ENCODE data around the gene SETD4. TPM values are rescaled to one million over a fixed set of nuclear protein-coding genes. Genes with fewer than 3 reads are reported as not detected.

The SETD4 gene
- total RNA-seq, 1 donor from 2014 or later = 16.8 TPM

DNA sequence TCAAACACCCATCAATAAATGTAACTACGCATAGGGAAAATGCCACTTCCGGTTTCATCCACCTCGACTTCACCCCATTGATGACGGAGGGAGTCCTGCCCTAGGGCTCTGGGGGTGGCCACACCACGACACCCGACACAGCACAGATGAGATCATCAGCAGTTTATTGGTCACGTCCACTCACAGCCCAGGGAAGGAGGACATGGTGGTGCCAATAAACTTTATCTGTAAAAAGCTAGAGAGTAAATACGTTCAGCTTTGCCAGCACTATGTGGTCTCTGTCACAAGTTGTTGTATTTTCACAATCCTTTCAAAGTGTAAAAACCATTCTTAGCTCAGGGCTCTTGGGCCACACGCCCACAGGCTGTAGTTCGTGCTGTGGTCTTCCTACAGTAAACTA lies 16.3 kb downstream of the SETD4 start:
- DNase-seq = no peak

DNA sequence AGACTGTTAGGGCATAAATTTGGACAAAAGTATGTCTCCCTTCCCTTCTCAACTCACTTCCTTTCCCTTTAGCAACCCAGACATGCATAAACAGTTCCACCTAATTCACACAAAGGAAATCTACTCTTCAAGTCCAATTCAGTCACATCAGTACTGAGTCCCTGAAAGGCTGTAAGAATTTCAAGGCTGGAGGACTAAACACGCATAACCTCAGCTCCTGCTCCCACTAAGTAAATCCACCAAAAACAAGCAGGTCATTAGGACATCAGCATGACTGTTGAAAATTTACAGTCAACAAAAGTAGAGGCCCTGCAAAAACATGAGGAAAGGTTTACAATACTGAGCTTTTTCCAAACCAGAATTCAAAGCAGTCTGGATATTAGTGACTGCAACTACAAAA lies 18.4 kb downstream of the SETD4 start:
- no peak for DNase-seq

DNA sequence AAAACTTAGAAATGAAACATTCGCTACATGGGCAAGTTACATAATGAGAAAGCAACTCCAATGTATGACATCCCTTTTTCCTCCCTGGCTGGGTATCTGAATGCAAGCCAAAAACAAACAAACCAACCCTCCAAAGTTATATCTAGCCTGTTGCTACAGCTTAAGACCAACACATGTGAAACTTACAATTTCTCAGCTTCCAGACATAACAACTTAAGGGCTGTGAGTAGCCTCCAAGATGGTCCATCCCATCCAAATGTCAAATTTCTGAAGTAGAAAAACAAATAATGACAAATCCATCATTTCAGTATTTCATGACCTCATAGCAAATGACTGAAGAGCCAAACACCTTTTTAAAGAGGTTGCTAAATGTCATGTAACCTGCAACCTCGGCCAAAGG lies 19.9 kb downstream of the SETD4 start:
- DNase-seq = no peak

DNA sequence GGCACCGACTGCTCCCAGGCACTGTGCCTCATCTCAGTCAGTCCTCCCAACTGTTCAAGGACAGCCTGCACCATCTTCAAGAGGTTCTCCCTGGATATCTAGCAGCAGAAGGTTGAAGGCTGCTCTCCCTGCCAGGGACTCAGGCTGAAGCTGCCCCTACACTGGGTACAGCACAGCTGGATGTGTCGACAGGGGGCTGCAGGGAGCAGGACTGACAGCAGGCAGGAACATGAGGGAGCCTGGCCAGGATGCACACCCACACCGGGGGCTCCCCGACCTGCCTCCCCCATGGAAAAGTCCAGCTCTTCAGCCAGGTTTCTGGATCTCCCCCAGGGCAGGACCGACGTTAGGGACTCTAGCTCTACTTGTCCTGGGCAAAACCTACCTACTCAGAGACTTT lies 20.5 kb downstream of the SETD4 start:
- DNase-seq = no peak

DNA sequence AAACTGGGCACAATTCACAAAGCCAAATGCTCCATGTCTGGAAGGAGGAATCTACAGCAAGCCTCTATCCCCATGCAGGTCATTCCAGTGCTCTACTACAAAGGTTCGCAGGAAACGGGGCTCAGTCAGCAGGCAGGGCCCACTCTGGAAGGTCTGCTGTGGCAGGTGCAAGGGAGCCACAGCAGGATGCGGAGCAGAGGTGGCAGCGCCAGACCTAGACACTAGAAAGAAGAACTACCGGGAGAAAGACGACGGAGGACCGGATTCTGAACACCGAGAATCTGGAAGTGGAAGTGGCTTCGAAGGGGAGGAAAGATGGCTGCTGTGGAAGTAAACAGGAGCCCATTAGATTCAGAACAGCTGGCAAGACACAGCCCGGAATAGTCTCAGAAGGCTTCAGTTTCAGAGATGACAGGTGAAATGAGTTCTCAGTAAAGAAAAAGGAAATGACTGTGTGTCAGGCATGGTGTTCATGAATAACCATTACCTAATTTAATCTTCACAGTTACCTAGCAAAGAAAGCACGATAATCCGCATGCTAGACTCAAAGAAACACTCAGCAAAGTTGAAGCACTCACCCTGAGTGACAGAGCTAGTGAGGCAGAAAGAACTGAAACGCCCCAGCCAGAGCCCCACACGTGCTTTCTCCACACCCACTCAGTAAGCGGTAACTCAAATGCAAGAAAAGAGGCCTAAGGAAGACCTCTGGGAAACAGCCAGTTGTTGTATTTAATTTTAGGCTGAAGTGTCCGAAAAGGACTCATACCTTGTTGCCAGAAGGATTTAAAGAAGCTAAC lies 21.4 kb downstream of the SETD4 start:
- no peak for DNase-seq

DNA sequence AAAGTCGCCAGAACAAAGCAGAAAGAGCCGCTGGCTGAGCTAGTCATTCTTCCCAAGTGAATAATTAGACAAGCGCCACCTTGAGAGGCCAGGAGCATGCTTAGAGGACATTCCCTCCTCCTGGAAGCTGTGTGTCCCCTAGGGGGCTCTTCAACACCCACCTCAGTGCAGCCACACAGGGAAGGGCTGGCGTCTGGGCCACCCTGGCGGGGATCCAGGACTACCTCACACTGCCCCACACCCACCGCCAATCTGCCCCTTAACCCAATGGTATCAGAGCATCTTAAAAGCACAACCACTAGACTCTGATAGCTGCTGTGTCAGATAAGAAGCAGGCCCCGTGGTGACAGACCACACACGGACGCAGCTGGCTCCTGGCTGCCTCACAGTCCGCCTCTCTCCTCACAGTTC lies 24.9 kb downstream of the SETD4 start:
- DNase-seq = no peak

DNA sequence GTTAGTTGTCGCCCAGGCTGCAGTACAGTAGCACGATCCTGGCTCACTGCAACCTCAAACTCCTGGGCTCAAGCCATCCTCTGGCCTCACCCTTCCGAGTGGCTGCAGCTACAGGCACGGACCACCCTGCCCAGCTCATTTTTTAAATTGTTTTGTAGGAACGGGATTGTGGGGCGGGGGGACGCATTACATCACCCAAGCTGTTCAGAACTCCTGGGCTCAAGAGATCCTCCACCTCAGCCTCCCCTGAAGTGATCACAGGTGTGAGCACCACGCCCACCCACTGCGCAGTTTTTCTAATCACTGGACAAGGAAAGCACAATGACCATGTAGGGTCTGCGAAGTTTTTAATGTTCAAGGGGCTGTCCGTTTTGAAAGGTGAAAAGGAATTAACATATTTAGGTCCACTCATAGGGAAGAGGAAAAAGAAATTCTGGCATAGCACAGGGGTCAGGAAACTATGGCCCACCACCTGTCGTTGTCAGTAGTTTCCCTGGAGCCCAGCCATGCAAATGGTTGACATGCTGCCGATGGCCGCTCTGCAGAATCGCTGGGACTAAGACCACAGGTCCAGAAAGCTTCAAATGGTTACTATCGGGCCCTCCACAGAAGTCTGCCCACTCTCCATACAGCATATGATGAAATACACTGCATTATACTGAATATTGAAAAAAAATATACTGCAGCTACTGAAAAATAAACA lies 26.0 kb downstream of the SETD4 start:
- DNase-seq = no peak

DNA sequence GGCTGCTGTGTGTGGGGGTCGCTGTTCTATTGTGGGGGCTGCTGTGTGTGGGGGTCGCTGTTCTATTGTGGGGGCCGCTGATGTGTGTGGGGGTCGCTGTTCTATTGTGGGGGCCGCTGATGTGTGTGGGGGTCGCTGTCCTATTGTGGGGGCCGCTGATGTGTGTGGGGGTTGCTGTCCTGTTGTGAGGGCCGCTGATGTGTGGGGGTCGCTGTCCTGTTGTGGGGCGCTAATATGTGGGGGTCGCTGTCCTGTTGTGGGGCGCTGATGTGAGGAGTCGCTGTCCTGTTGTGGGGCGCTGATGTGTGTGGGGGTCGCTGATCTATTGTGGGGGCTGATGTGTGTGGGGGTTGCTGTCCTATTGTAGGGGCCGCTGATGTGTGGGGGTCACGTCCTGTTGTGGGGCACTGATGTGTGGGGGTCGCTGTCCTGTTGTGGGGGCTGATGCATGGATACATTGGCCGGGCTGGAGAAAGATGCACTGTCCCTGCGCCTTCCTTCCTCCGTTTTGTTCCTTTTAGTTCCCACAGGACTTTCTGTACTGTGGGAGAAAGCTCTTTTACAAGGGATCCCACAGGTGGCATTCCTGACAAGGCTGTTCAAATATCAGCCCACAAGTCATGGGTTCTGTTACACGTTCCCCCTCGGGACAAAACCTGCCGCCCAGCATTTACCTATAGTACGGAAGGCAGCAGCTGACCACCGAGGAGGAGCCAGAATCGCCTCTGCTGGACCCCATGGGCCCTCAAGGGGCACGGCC lies 27.5 kb downstream of the SETD4 start:
- no peak for DNase-seq

DNA sequence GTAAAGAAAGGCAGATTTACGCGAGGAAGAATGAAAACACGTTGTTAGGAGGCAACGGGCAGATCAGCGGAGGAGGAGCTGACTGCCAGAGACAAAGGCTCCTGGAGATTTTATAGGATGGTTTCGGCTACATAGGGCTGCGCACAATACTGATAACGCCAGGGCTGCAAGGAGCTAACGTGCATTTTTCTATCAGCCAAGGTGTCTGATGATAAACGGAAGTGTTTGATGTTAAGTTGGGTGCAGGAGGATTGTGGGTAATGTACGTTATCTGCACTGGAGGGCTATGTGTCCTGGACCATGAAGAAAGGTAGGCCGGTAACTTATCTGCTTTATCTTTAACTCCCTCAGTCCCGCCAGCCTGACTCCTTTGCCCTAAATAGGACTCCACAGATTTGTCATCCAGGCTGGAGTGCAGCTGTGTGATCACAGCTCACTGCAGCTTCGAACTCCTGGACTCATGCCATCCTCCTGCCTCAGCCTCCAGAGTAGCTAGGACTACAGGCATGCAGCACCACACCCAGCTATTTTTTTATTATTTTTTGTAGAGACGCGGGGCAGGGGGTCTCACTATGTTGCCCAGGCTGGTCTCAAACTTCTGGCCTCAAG lies 29.6 kb downstream of the SETD4 start:
- DNase-seq = no peak

DNA sequence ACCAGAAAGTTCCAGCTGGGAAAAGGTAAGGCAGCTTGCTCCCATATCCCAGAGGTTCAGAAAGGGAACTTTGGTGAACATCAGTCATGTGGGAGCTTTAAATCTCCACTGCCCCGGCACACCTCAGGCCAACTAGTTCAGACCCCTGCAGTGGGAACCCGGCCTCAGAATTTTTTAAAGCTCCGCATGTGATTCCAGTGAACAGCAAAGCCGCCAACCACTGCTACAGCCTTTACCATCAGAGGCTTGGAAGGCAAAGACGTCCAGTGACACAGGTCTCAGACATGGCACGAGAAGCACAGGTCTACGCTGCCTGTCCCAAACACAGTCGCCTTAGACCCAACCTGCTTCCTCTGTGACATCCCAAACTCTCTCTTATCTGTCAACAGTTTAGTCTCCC lies 31.0 kb downstream of the SETD4 start:
- DNase-seq = no peak

DNA sequence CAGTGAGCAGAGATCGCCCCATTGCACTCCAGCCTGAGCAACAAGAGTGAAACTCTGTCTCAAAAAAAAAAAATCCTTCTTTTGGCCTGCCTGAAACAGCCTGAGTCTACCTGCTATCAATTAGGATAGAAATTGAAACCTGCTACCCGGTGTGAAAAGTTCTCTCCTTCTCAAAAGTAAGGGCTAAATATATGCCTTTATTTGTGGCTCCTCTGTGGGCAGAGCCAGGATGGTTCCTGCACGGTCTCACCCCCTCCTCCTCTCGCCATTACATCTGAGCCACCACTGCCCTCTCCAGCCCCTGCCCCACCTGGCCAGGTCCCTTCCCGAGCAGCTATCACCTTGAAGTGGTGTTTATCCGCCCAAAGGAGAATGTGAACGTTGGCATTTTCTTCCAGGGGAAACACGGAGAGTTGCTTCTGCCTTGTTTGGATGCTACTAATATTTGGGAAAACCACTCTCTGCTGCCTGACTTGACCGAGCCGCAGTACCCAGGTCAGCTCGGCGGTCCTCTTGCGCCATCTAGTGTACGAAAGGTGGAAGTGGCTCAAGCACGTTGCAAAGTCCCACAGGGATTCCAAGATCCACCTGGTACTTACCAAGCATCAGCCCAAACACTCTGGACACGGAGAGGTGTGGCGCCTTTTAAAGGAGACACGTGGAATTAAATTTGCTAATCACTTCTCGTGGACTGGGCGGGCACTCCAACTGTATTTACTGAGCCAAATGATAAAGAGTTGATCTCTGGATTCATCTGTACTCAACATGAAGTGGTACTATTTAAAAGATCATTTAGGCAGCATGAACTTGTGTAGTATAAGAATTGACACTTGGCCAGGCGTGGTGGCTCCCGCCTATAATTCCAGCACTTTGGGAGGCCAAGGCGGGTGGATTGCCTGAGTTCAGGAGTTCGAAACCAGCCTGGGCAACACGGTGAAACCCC lies 31.9 kb downstream of the SETD4 start:
- peak; percentile 68 for DNase-seq

DNA sequence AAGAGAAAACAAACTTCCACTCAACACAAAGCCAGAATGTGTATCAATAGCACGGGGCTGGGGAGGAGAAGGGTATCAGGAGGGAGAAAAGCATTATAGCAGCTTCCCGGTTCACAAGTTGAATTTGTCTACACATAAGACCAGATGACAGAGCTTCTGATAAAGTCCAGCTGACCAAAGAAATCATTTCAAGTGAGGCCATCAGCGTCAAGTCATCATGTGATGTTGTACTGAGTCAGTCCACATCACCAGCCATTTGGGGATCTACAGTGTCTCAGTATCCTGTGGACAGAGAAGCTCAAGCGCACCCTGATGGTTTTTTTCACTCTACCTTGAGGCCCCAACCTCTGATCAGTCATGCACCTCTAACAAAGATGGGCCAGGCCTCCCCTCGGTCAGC lies 33.0 kb downstream of the SETD4 start:
- no peak for DNase-seq

DNA sequence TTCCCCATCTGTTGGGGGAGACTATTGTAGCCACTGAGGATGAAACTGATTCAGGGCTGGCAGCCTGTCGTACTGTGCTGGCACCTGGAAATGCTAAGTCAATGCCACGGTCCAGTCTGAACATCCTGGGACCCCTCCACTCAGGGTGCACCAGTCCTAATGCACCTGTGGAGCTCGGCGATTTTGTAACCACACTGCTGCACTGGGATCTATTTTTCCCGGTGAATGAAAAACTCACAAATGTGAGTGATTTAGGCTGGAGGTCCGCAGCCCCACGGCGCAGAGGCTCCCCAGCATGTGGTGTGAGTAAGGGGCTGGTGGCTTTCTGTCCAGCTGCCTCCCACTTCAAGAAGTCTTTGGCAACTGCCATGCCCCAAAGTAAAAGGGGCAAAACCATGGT lies 35.5 kb downstream of the SETD4 start:
- no peak for DNase-seq

DNA sequence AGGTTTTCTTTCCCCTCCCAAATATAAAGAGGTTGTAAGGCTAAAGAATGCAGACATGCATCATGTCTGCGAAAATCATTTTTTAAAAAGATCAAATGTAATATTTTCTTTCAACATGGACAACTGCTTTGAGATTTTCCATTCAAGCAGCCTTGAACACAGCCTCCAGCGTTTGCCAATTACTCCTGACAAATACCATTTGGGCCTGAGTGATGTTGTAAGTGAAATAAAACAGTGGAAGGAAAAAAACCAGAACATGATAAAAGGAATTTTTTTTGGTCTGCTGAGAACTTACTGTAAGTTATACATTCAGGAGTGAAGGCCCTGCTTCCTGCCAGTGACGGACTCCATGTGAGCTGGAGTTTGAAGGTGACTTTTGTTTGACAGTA lies 37.2 kb downstream of the SETD4 start:
- no peak for DNase-seq

DNA sequence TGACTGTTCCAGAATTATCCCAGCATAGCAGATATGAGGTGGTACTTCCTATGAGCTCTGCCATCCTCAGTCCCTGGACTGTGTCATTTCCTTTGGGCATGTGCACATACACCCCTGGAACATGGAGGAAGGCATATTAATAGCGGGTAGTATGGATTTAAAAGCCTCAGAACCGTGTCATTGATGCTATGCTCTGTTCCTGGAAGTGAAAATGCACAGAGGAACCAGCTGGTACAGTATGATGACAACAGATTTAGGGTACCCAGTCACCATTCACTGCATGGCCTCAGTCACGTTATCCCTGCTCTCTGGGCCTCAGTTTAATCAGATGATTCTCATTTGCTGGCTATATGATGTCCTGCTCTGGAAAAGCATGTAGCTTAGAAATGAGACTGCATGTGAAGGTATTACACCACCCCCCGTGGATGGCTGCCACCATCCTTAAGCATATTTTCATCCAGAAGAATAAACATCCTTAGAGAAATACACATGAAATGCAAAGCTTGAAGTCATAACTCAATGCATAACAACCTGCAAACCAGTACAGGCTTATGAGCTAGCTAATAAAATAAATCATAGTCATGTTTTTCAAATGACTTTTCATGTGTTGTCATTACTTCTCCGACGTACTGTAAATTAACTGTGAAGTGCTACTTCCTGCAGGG lies 37.8 kb downstream of the SETD4 start:
- DNase-seq = no peak

DNA sequence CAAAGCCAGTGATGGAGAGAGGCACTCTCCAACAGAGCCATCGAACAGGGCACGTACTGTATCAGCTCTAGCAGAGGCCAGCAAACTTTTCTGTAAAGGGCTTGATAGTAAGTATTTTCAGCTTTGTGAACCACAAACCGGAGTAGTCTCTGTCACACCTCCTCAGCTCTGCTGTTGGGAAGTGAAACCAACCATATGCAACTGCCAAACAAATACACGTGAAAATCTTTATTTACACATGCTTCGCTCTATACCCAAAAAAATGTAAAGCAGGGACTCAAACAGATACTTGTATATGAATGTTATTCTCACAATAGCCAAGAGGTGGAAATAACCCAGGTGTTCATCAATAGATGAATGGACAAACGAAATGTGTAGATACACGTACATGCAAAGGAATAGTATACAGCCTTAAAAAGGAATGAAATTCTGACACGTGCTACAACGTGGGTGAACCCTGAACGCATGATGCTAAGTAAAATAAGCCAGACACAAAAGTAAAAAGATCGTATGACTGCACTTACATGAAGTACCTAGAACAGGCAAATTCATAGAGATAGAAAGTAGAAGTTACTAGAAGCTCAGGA lies 39.0 kb downstream of the SETD4 start:
- DNase-seq = no peak

DNA sequence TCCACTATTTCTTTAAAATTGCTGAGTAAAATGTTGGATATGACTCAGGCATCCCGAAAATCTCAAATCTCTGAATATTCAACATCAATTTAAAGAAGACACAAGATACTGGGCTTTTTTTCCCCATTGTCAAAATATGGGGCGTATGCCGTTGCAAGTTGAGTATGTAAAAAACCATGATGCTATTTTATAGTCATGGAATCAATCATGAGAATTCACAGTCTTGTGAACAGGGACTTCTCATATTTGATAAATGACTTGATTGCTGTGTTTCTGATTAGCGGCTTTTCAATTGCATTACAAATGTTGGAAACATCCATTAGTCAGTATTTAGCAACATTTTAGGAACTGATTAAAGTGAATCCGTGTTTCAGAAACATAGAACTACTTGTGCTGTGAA lies 45.3 kb downstream of the SETD4 start:
- DNase-seq = peak; percentile 18

DNA sequence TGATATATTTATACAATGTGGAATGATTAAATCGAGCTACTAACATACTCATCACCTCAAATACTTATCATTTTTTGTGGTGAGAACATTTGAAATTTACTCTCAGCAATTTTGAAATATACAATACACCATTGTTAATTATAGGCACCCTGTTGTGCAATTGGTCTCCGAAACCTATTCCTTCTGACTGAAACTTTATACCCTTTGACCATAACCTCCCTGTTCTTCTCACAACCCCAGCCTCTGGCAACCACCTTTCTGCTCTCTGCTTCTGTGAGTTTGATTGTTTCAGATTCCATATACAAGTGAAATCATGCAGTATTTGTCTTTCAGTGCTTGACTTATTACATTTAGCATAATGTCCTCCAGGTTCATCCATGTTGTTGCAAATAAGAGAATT lies 49.5 kb downstream of the SETD4 start:
- no peak for DNase-seq

DNA sequence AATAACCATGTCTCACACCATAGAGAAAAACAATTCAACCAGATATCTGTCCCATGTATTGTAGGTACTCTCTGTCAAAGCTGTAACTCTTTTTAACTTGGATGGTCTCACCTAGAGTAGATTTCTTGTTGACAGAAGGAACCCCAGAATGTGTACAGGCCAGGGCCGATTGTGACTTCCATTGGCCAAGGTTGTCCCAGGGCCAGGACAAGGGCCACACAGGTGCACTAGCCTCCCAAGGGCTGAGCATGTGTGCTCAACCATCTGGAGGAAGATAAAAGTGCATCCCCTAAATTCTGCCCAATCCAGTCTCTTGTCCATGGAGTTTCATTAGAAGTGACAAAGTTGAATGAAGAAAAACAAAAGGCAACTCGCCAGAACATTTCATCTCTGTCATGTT lies 51.8 kb downstream of the SETD4 start:
- no peak for DNase-seq

DNA sequence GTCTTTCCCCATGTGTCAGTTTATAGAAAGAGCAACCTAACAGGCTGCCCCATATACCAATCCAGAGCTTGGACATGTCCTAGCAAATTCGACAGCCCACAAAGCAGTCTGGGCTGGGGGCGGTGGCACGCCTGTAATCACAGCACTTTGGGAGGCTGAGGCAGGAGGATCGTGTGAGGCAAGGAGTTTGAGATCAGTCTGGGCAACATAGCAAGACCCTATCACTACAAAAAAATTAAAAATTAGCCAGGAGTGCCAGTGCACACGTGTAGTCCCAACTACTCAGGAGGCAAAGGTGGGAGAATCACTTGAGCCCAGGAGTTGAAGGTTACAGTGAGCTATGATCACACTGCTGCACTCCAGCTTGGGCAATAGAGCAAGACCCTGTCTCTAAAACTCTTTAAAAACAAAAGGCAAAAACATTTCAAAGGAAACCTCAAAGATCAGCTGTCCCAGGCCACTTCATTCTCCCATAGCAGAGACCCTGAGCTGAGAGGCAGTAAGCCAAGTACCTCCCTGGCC lies 54.4 kb downstream of the SETD4 start:
- no peak for DNase-seq

DNA sequence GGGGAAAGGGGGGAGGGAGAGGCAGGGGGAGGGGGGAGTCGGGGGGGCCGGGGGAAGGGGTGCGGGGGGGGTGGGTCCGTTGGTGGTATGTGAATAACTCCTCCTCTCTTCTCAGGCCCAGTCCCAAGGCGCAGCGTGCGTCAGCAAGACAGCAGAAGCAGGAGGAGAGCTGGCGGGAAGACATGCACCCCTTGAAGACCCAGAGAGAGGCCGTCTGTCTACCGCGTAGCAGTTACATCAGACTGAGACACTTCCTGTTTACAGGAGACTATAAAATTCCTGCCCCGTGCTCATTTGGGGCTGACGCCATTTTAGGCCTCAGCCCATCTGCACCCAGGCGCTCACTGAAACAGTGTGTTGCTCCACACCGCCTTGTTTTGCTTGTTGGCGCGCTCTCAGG lies 55.3 kb downstream of the SETD4 start:
- DNase-seq = no peak
